ENCODE results near the gene RBBP7. TPM values are rescaled to one million over a fixed set of nuclear protein-coding genes. Genes with fewer than 3 reads are reported as not detected.

RBBP7 gene
- total RNA-seq, 1 experiment from 2014 or later: 146 TPM

- intact Hi-C loops (cut with micrococcal nuclease): no loop called here
- Histone ChIP-seq H2AFZ (ENCODE audit: low read depth, low read length, poor library complexity, severe bottlenecking) (no peak overlapping the region), H4K20me1 (ENCODE audit: insufficient read depth) (no peaks in the 10 kb centered on the region), H3K27ac (ENCODE audit: low read depth, low read length) (no peak overlapping the region), H3K9me3 (ENCODE audit: control insufficient read depth in 1 of 2, insufficient read depth in 1 of 2, low read depth in 1 of 2, low read length in 2 of 2) (no peaks in the 10 kb centered on the region), H3K4me3 (replicated peaks in 1 of 2; ENCODE audit: low read depth in 1 of 2, low read length in 2 of 2) (no peak overlapping the region), H3K4me1 (ENCODE audit: control insufficient read depth in 1 of 2, insufficient read depth in 2 of 2, low read length in 2 of 2) (peaks cover 2 to 7% of the 10 kb centered on the region in 2 experiments; a peak in 2 of 4 replicates), H3K79me2 (ENCODE audit: insufficient read depth, low read length) (no peaks in the 10 kb centered on the region), H3K9me2 (ENCODE audit: insufficient read depth) (no peaks in the 10 kb centered on the region), H3K4me2 (ENCODE audit: low read length) (no peak overlapping the region), H3K36me3 (ENCODE audit: control insufficient read depth in 1 of 2, insufficient read depth in 2 of 2, low read length in 2 of 2) (no peaks in the 10 kb centered on the region), H3K9ac (ENCODE audit: low read length) (no peak overlapping the region), H3K27me3 (ENCODE audit: insufficient read depth, low read length) (no peaks in the 10 kb centered on the region)
- RAD21 ChIA-PET (ENCODE audit: low non-redundant PET in 1 of 2, low total read pairs in 2 of 2, uncharacterized antibody in 2 of 2, unreplicated experiment in 2 of 2): no interaction called here
- POLR2A ChIA-PET: interaction anchor here (1.5 kb wide), 1 partner anchor 8 kb away, joined by 7 read pairs; no protein-coding TSS in a partner anchor
- CTCF ChIA-PET: interaction anchor here (3.0 kb wide), 1 partner anchor 8 kb away, joined by 17 read pairs; no protein-coding TSS in a partner anchor
- TF ChIP-seq ZNF274 (IDR thresholded peaks at IDR 0.05; ENCODE audit: low read depth, low read length) (no peak), ZBTB33 (IDR thresholded peaks at IDR 0.05; ENCODE audit: extremely low read depth, insufficient replicate concordance, low read length) (no peak), REST (IDR thresholded peaks at IDR 0.05; ENCODE audit: low read depth) (no peak), TCF7L2 (IDR thresholded peaks at IDR 0.05; ENCODE audit: borderline replicate concordance, extremely low read depth, insufficient read depth, insufficient read length) (no peak), EZH2phosphoT487 (IDR thresholded peaks at IDR 0.05; ENCODE audit: borderline replicate concordance) (no peak), POLR2AphosphoS5 (IDR thresholded peaks at IDR 0.05; ENCODE audit: low read depth, low read length) (no peak), FOSL1 (IDR thresholded peaks at IDR 0.05; ENCODE audit: low read depth) (no peak), SIN3A (IDR thresholded peaks at IDR 0.05; ENCODE audit: low read depth) (no peak), RAD21 (IDR thresholded peaks at IDR 0.05; ENCODE audit: low read depth) (no peak), JUND (IDR thresholded peaks at IDR 0.05) (no peak), SRF (IDR thresholded peaks at IDR 0.05; ENCODE audit: low read depth) (no peak), CTCF (IDR thresholded peaks at IDR 0.05 in 2 of 3, conservative IDR thresholded peaks at IDR 0.05 in 1 of 3; ENCODE audit: borderline replicate concordance in 1 of 3, insufficient read depth in 1 of 3, low read depth in 2 of 3, low read length in 2 of 3) (no peak), EGR1 (IDR thresholded peaks at IDR 0.05; ENCODE audit: low read depth) (no peak), CBX3 (IDR thresholded peaks at IDR 0.05; ENCODE audit: low read depth) (no peak), CEBPB (IDR thresholded peaks at IDR 0.05; ENCODE audit: low read depth) (no peak)
- ATAC-seq (no peak), DNase-seq (ENCODE audit: low read depth, low spot score) (no peak)
- BruUV-seq (replicated peaks): no TSS peak
Observed at GRCh38 chrX:16874458-16875095, 4.4 kb upstream of the RBBP7 start.

Data from HCT116 (cell line).